Tibial nerve (tissue), 4 donors: ENCODE results near the gene MFAP3. TPM values are rescaled to one million over a fixed set of nuclear protein-coding genes. Genes with fewer than 3 reads are reported as not detected.

Source experiments
- DNase-seq, 2 donors: peaks; one replicate each; pipeline ENCODE4 v3.0.0-alpha.2; 2019; ENCODE audit warnings: low spot score in 2 of 2
- H3K27ac ChIP-seq, 4 donors: fragments of 200-600 bp; sonication (generic) in 3 of 4; one replicate each; pipeline ENCODE4 v1.5.1; 2017 to 2019; ENCODE audit warnings: mild to moderate bottlenecking in 1 of 4
- H3K27me3 ChIP-seq, 2 donors: fragments of 200-600 bp; sonication (generic) in 1 of 2; one replicate each; pipeline versions ENCODE4 v1.5.1 to v1.6.0; 2017 to 2019
- H3K36me3 ChIP-seq, 3 donors: fragments of 200-600 bp; sonication (generic); one replicate each; pipeline ENCODE4 v1.5.1; 2018 to 2019
- H3K4me1 ChIP-seq, 4 donors: fragments of 200-600 bp; sonication (generic) in 3 of 4; one replicate each; pipeline ENCODE4 v1.5.1; 2017 to 2019
- H3K4me3 ChIP-seq, 4 donors: fragments of 200-600 bp; sonication (generic) in 3 of 4; one replicate each; pipeline ENCODE4 v1.5.1; 2017 to 2019; ENCODE audit warnings: mild to moderate bottlenecking in 1 of 4, moderate library complexity in 1 of 4
- H3K9me3 ChIP-seq, 4 donors: fragments of 200-600 bp; sonication (generic) in 3 of 4; one replicate each; pipeline ENCODE4 v1.5.1; 2017 to 2019
- CTCF ChIP-seq, 5 experiments: fragments of 200-600 bp in 3 of 5; fragments of 450-650 bp in 2 of 5; sonication (generic) in 3 of 5; IDR thresholded peaks; one replicate each; pipeline ENCODE4 v1.5.1; 2016 to 2019; ENCODE audit warnings: antibody characterized with exemption in 5 of 5, mild to moderate bottlenecking in 3 of 5, moderate library complexity in 2 of 5
- EP300 ChIP-seq, 2 donors: sonication (generic); formaldehyde crosslinking; IDR thresholded peaks; one replicate each; pipeline ENCODE4 v1.6.1; 2017; ENCODE audit warnings: antibody characterized with exemption in 2 of 2, mild to moderate bottlenecking in 1 of 2
- POLR2A ChIP-seq, 2 donors: fragments of 450-650 bp; IDR thresholded peaks; one replicate each; pipeline ENCODE4 v1.6.1; 2017; ENCODE audit warnings: antibody characterized with exemption in 2 of 2, mild to moderate bottlenecking in 2 of 2, moderate library complexity in 2 of 2
- WGBS, 2 donors: methylation state at CpG; one replicate each; pipeline ENCODE4 v1.1.5; 2018; 5-methylcytosine and 5-hydroxymethylcytosine counted together
- total RNA-seq, 4 donors: library from RNA; depleted of rRNA; stranded (reverse); fragments of >200 nt; gene quantifications; one replicate each; pipeline ENCODE4 v1.1.0, GENCODE V29; 2016

The MFAP3 gene
- total RNA-seq, 4 donors from 2014 or later: 15.7 to 45.9 (median 36.4) TPM

- no peaks in the 10 kb centered on the region for H3K36me3 ChIP-seq
- no peak overlapping the region for H3K4me3 ChIP-seq
- no peak overlapping the region for H3K27ac ChIP-seq
- no peak for TF ChIP-seq CTCF (IDR thresholded peaks at IDR 0.05)
- TF ChIP-seq POLR2A (IDR thresholded peaks at IDR 0.05): no peak
- no peak for TF ChIP-seq EP300 (IDR thresholded peaks at IDR 0.05)
- no peak for DNase-seq
- peaks cover 0 to 15% (median 0%) of the 10 kb centered on the region in 4 donors for H3K4me1 ChIP-seq
- no peaks in the 10 kb centered on the region for H3K9me3 ChIP-seq
- H3K27me3 ChIP-seq: no peaks in the 10 kb centered on the region
- 14 to 15% methylated on average over 1 of the region's 1 CpG for WGBS, 2 donors
Measured at GRCh38 chr5:154078272-154078671, 39.5 kb downstream of the MFAP3 start.

- no peak overlapping the region for H3K4me3 ChIP-seq
- TF ChIP-seq CTCF (IDR thresholded peaks at IDR 0.05) (no peak), EP300 (IDR thresholded peaks at IDR 0.05) (no peak), POLR2A (IDR thresholded peaks at IDR 0.05) (no peak)
- H3K27me3 ChIP-seq: no peaks in the 10 kb centered on the region
- H3K36me3 ChIP-seq: no peaks in the 10 kb centered on the region
- WGBS, 2 donors: 59 to 64% methylated on average over 2 of the region's 2 CpGs
- DNase-seq: no peak
- no peaks in the 10 kb centered on the region for H3K9me3 ChIP-seq
- no peak overlapping the region for H3K27ac ChIP-seq
- peaks cover 0 to 15% (median 0%) of the 10 kb centered on the region in 4 donors for H3K4me1 ChIP-seq
Measured at GRCh38 chr5:154081246-154081645, 42.5 kb downstream of the MFAP3 start.

GRCh38 chr5:154084062-154084639 lies 45.4 kb downstream of the MFAP3 start:
- no peak overlapping the region for H3K4me3 ChIP-seq
- no peak overlapping the region for H3K27ac ChIP-seq
- H3K36me3 ChIP-seq: no peaks in the 10 kb centered on the region
- no peak for DNase-seq
- H3K27me3 ChIP-seq: no peaks in the 10 kb centered on the region
- H3K9me3 ChIP-seq: no peaks in the 10 kb centered on the region
- H3K4me1 ChIP-seq: peaks cover 0 to 12% (median 0%) of the 10 kb centered on the region in 4 donors
- 73 to 81% methylated on average over 5 of the region's 5 CpGs for whole genome bisulfite sequencing, 2 donors
- TF ChIP-seq EP300 (IDR thresholded peaks at IDR 0.05) (no peak), CTCF (IDR thresholded peaks at IDR 0.05) (no peak), POLR2A (IDR thresholded peaks at IDR 0.05) (no peak)

GRCh38 chr5:154086146-154086545 lies 47.4 kb downstream of the MFAP3 start:
- Histone ChIP-seq H3K9me3 (no peaks in the 10 kb centered on the region), H3K4me3 (no peak overlapping the region), H3K4me1 (peaks cover 0 to 12% (median 0%) of the 10 kb centered on the region in 4 donors), H3K27ac (no peak overlapping the region), H3K36me3 (no peaks in the 10 kb centered on the region), H3K27me3 (no peaks in the 10 kb centered on the region)
- TF ChIP-seq POLR2A (IDR thresholded peaks at IDR 0.05) (no peak), EP300 (IDR thresholded peaks at IDR 0.05) (no peak), CTCF (IDR thresholded peaks at IDR 0.05) (no peak)
- 45 to 53% methylated on average over 3 of the region's 3 CpGs for WGBS, 2 donors
- no peak for DNase-seq

GRCh38 chr5:154086641-154087040 lies 47.9 kb downstream of the MFAP3 start:
- no peak for DNase-seq
- 47 to 50% methylated on average over 4 of the region's 4 CpGs for WGBS, 2 donors
- H3K4me3 ChIP-seq: no peak overlapping the region

More at GRCh38 chr5:154086641-154087040, 47.9 kb downstream of the MFAP3 start:
- H3K36me3 ChIP-seq: no peaks in the 10 kb centered on the region
- H3K27me3 ChIP-seq: no peaks in the 10 kb centered on the region
- peaks cover 0 to 14% (median 0%) of the 10 kb centered on the region in 4 donors for H3K4me1 ChIP-seq
- H3K27ac ChIP-seq: no peak overlapping the region
- TF ChIP-seq POLR2A (IDR thresholded peaks at IDR 0.05) (no peak), CTCF (IDR thresholded peaks at IDR 0.05) (no peak)
- H3K9me3 ChIP-seq: no peaks in the 10 kb centered on the region
